Measurements from ENCODE around the gene SLC25A41.

The SLC25A41 gene

DNA sequence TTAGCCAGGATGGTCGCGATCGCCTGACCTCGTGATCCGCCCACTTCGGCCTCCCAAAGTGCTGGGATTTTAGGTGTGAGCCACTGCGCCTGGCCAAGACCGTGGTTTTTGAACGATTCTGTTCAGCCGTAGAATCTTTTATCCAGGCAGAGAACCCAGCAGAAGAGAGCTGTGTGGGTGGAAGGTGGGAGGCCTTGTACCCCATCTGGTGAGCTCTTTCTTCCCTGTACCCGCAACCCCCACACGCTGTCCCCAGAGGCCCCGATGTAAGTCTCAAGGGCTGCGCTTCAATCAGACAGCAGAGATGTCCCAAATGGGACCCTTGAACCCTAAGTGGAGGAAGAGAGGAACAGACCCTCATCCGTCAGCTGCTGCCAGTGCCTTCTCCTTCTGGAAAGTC is 22.4 kb upstream of the SLC25A41 start:
- peaks cover 36% of the 10 kb centered on the region for H3K36me3 ChIP-seq (ENCODE audit: insufficient read depth, low read length)
- H3K4me1 ChIP-seq (ENCODE audit: insufficient read depth, low read length) = peaks cover 6% of the 10 kb centered on the region
- no peak overlapping the region for H3K4me3 ChIP-seq (ENCODE audit: low read length)
- peaks cover 27% of the 10 kb centered on the region for H3K9me3 ChIP-seq (ENCODE audit: low read length)
- H2AFZ ChIP-seq (ENCODE audit: low read depth, low read length) = no peak overlapping the region
- no peaks in the 10 kb centered on the region for H3K27me3 ChIP-seq (ENCODE audit: insufficient read depth, low read length)

GRCh38 chr19:6453951-6454565 is 20.5 kb upstream of the SLC25A41 start:
- peaks cover 3% of the 10 kb centered on the region for H3K4me1 ChIP-seq (ENCODE audit: insufficient read depth, low read length)
- no peaks in the 10 kb centered on the region for H3K27me3 ChIP-seq (ENCODE audit: insufficient read depth, low read length)
- H3K9me3 ChIP-seq (ENCODE audit: low read length) = peaks cover 27% of the 10 kb centered on the region
- no peak overlapping the region for H2AFZ ChIP-seq (ENCODE audit: low read depth, low read length)
- no peak overlapping the region for H3K4me3 ChIP-seq (ENCODE audit: low read length)
- H3K36me3 ChIP-seq (ENCODE audit: insufficient read depth, low read length) = peaks cover 40% of the 10 kb centered on the region

GRCh38 chr19:6452899-6453298 is 19.3 kb upstream of the SLC25A41 start:
- Histone ChIP-seq H3K4me3 (ENCODE audit: low read length) (no peak overlapping the region), H2AFZ (ENCODE audit: low read depth, low read length) (no peak overlapping the region)

GRCh38 chr19:6452223-6452614 is 18.7 kb upstream of the SLC25A41 start:
- no peaks in the 10 kb centered on the region for H3K27me3 ChIP-seq (ENCODE audit: insufficient read depth, low read length)
- no peak overlapping the region for H2AFZ ChIP-seq (ENCODE audit: low read depth, low read length)
- no peaks in the 10 kb centered on the region for H3K4me1 ChIP-seq (ENCODE audit: insufficient read depth, low read length)
- peaks cover 27% of the 10 kb centered on the region for H3K9me3 ChIP-seq (ENCODE audit: low read length)
- H3K4me3 ChIP-seq (ENCODE audit: low read length) = no peak overlapping the region
- H3K36me3 ChIP-seq (ENCODE audit: insufficient read depth, low read length) = peaks cover 40% of the 10 kb centered on the region

More at GRCh38 chr19:6452899-6453298, 19.3 kb upstream of the SLC25A41 start:
- H3K9me3 ChIP-seq (ENCODE audit: low read length) = peaks cover 27% of the 10 kb centered on the region
- no peaks in the 10 kb centered on the region for H3K4me1 ChIP-seq (ENCODE audit: insufficient read depth, low read length)
- H3K36me3 ChIP-seq (ENCODE audit: insufficient read depth, low read length) = peaks cover 40% of the 10 kb centered on the region
- H3K27me3 ChIP-seq (ENCODE audit: insufficient read depth, low read length) = no peaks in the 10 kb centered on the region

DNA sequence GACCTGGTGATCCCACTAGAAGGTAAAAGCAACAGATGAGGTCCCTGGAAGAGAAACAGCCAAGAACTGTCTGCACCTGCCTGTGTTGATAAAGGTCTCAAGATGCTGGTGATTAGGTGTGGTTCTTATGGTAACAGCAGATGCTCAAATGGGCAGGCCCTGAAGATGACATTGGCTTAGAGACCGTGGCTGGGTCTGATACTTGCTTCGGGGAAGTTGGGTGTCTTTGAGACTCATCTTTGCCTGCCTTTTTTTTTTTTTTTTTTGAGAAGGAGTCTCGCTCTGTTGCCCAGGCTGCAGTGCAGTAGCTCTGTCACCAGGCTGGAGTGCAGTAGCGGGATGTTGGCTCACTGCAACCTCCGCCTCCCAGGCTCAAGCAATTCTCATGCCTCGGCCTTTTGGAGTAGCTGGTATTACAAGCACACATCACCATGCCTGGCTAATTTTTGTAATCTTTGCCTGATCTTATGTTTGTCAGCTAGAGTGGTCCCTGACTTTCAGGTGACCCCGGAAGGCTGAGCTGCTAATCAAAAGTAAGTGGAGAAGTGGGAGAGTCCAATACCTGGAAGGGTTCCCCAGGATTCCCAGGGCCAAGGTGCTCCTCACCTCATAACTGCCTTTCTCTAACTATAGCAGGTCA is 18.1 kb upstream of the SLC25A41 start:
- no peaks in the 10 kb centered on the region for H3K4me1 ChIP-seq (ENCODE audit: insufficient read depth, low read length)
- H3K36me3 ChIP-seq (ENCODE audit: insufficient read depth, low read length) = peaks cover 40% of the 10 kb centered on the region
- H3K4me3 ChIP-seq (ENCODE audit: low read length) = no peak overlapping the region
- no peaks in the 10 kb centered on the region for H3K27me3 ChIP-seq (ENCODE audit: insufficient read depth, low read length)
- no peak overlapping the region for H2AFZ ChIP-seq (ENCODE audit: low read depth, low read length)
- peaks cover 27% of the 10 kb centered on the region for H3K9me3 ChIP-seq (ENCODE audit: low read length)

GRCh38 chr19:6450166-6450565 is 16.6 kb upstream of the SLC25A41 start:
- Histone ChIP-seq H3K36me3 (ENCODE audit: insufficient read depth, low read length) (peaks cover 32% of the 10 kb centered on the region), H3K9me3 (ENCODE audit: low read length) (peaks cover 22% of the 10 kb centered on the region), H3K4me3 (ENCODE audit: low read length) (no peak overlapping the region), H2AFZ (ENCODE audit: low read depth, low read length) (no peak overlapping the region), H3K27me3 (ENCODE audit: insufficient read depth, low read length) (no peaks in the 10 kb centered on the region), H3K4me1 (ENCODE audit: insufficient read depth, low read length) (no peaks in the 10 kb centered on the region)

DNA sequence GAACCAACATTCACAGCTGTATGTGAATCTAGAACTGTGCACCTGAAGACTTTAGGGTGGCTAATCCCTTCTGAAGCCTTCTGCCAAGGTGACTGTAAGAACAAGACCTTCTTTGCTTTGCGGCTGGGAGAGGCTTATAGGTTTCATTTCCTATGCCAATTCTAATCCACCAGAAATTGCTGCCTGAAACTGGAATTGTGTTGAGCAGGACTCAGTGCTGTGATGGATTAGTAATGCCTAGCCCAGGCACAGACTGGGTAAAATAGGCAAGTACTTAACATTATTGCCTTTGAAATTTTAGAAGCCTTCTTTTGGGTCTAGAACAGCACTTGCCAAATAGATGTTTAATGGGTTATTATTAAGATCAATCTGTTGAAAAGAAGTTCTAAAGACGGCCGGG is 14.5 kb upstream of the SLC25A41 start:
- Histone ChIP-seq H3K4me3 (ENCODE audit: low read length) (no peak overlapping the region), H3K36me3 (ENCODE audit: insufficient read depth, low read length) (peaks cover 16% of the 10 kb centered on the region), H3K27me3 (ENCODE audit: insufficient read depth, low read length) (no peaks in the 10 kb centered on the region), H3K4me1 (ENCODE audit: insufficient read depth, low read length) (no peaks in the 10 kb centered on the region), H2AFZ (ENCODE audit: low read depth, low read length) (no peak overlapping the region), H3K9me3 (ENCODE audit: low read length) (peaks cover 7% of the 10 kb centered on the region)

- Histone ChIP-seq H2AFZ (ENCODE audit: low read depth, low read length) (no peak overlapping the region), H3K9me3 (ENCODE audit: low read length) (peaks cover 3% of the 10 kb centered on the region), H3K36me3 (ENCODE audit: insufficient read depth, low read length) (peaks cover 6% of the 10 kb centered on the region), H3K27me3 (ENCODE audit: insufficient read depth, low read length) (no peaks in the 10 kb centered on the region), H3K4me3 (ENCODE audit: low read length) (no peak overlapping the region), H3K4me1 (ENCODE audit: insufficient read depth, low read length) (no peaks in the 10 kb centered on the region)
Observed at GRCh38 chr19:6446452-6446851, 12.9 kb upstream of the SLC25A41 start.

- no peak overlapping the region for H3K4me3 ChIP-seq (ENCODE audit: low read length)
Observed at GRCh38 chr19:6443986-6444385, 10.4 kb upstream of the SLC25A41 start.

DNA sequence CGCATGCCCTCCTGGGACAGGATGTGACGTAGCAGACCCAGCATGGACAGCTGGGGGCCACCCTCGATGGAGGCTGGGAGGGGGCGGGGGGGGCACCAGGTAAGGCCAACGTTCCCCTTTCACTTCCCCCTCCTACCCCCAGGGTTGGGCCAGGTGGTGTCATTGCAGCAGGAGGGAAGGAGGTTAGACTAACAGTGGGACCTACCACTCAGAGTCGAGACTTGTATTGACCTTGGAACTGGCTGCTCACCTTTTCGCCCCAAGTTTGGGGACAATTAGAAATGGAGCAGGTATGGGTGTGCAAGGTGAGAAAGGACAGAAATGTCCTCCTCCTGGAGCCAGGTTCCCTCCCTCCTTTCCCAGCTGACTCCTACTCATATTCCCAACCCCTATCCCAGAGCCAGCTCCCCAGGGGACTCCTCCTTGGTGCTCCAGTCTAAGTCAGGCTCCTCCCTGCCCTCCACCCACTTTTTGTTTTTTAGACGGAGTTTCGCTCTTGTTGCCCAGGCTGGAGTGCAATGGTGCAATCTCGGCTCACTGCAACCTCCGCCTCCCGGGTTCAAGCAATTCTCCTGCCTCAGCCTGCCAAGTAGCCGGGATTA is 8.6 kb upstream of the SLC25A41 start:
- no peaks in the 10 kb centered on the region for H3K36me3 ChIP-seq (ENCODE audit: insufficient read depth, low read length)

More at GRCh38 chr19:6443986-6444385, 10.4 kb upstream of the SLC25A41 start:
- Histone ChIP-seq H2AFZ (ENCODE audit: low read depth, low read length) (no peak overlapping the region), H3K4me1 (ENCODE audit: insufficient read depth, low read length) (no peaks in the 10 kb centered on the region), H3K27me3 (ENCODE audit: insufficient read depth, low read length) (no peaks in the 10 kb centered on the region), H3K36me3 (ENCODE audit: insufficient read depth, low read length) (no peaks in the 10 kb centered on the region), H3K9me3 (ENCODE audit: low read length) (peaks cover 3% of the 10 kb centered on the region)

GRCh38 chr19:6440905-6441304 is 7.3 kb upstream of the SLC25A41 start:
- Histone ChIP-seq H3K36me3 (ENCODE audit: insufficient read depth, low read length) (no peaks in the 10 kb centered on the region), H3K27me3 (ENCODE audit: insufficient read depth, low read length) (no peaks in the 10 kb centered on the region), H3K4me3 (ENCODE audit: low read length) (no peak overlapping the region), H3K4me1 (ENCODE audit: insufficient read depth, low read length) (no peaks in the 10 kb centered on the region), H3K9me3 (ENCODE audit: low read length) (peaks cover 3% of the 10 kb centered on the region), H2AFZ (ENCODE audit: low read depth, low read length) (no peak overlapping the region)

More for the DNA sequence above, 8.6 kb upstream of the SLC25A41 start:
- no peak overlapping the region for H2AFZ ChIP-seq (ENCODE audit: low read depth, low read length)
- H3K9me3 ChIP-seq (ENCODE audit: low read length) = peaks cover 3% of the 10 kb centered on the region
- no peak overlapping the region for H3K4me3 ChIP-seq (ENCODE audit: low read length)
- H3K4me1 ChIP-seq (ENCODE audit: insufficient read depth, low read length) = no peaks in the 10 kb centered on the region
- no peaks in the 10 kb centered on the region for H3K27me3 ChIP-seq (ENCODE audit: insufficient read depth, low read length)

DNA sequence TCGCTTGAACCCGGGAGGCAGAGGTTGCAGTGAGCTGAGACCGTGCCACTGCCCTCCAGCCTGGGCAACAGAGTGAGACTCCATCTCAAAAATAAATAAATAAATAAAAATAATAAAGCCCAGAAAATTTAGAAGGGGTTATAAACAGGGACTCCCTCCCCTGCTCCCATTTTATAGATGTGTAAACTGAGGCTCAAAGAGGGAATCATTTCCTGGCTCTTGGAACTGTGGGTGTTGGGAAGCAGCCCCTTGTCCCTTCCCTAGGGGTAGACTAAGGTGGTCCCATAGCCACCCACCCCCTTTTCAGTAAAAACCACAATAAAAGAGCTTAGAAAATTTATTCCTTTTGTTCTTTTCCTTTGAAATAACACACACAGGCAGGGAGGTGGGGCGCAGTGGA is 6.2 kb upstream of the SLC25A41 start:
- Histone ChIP-seq H3K4me1 (ENCODE audit: insufficient read depth, low read length) (no peaks in the 10 kb centered on the region), H3K36me3 (ENCODE audit: insufficient read depth, low read length) (no peaks in the 10 kb centered on the region), H3K27me3 (ENCODE audit: insufficient read depth, low read length) (no peaks in the 10 kb centered on the region), H2AFZ (ENCODE audit: low read depth, low read length) (no peak overlapping the region), H3K9me3 (ENCODE audit: low read length) (no peaks in the 10 kb centered on the region), H3K4me3 (ENCODE audit: low read length) (no peak overlapping the region)

- Histone ChIP-seq H3K36me3 (ENCODE audit: insufficient read depth, low read length) (no peaks in the 10 kb centered on the region), H3K4me3 (ENCODE audit: low read length) (no peak overlapping the region), H3K9me3 (ENCODE audit: low read length) (no peaks in the 10 kb centered on the region), H2AFZ (ENCODE audit: low read depth, low read length) (no peak overlapping the region), H3K27me3 (ENCODE audit: insufficient read depth, low read length) (no peaks in the 10 kb centered on the region), H3K4me1 (ENCODE audit: insufficient read depth, low read length) (no peaks in the 10 kb centered on the region)
Observed at GRCh38 chr19:6433165-6433564, 398 bp downstream of the SLC25A41 start.
